Measurements from ENCODE around the gene PAGR1. TPM values are rescaled to one million over a fixed set of nuclear protein-coding genes. Genes with fewer than 3 reads are reported as not detected.

The PAGR1 gene
- total RNA-seq, 1 donor from 2014 or later, result 26.4 TPM

GRCh38 chr16:29821643-29822115 lies 5.7 kb downstream of the PAGR1 start:
- Mint-ChIP-seq H3K27ac (peak overlapping the region; percentile 37), H3K4me1 (ENCODE audit: low read depth) (peaks cover 24% of the 10 kb centered on the region), H3K4me3 (ENCODE audit: low read depth) (no peak overlapping the region), H3K36me3 (ENCODE audit: insufficient read depth) (peaks cover 15% of the 10 kb centered on the region), H3K27me3 (no peaks in the 10 kb centered on the region), H3K9me3 (ENCODE audit: low read depth) (no peaks in the 10 kb centered on the region)
- TF ChIP-seq CTCF (IDR thresholded peaks at IDR 0.05; ENCODE audit: unreplicated experiment), result no peak
- no peak for DNase-seq (ENCODE audit: low spot score, unreplicated experiment)

GRCh38 chr16:29824589-29825144 lies 8.7 kb downstream of the PAGR1 start:
- Mint-ChIP-seq H3K9me3 (ENCODE audit: low read depth) (no peaks in the 10 kb centered on the region), H3K36me3 (ENCODE audit: insufficient read depth) (peaks cover 1% of the 10 kb centered on the region)

GRCh38 chr16:29825145-29826044 lies 9.4 kb downstream of the PAGR1 start:
- no peak overlapping the region for H3K4me3 Mint-ChIP-seq (ENCODE audit: low read depth)
- no peak for DNase-seq (ENCODE audit: low spot score, unreplicated experiment)
- peaks cover 14% of the 10 kb centered on the region for H3K4me1 Mint-ChIP-seq (ENCODE audit: low read depth)
- TF ChIP-seq CTCF (IDR thresholded peaks at IDR 0.05; ENCODE audit: unreplicated experiment), result no peak
- H3K9me3 Mint-ChIP-seq (ENCODE audit: low read depth), result no peaks in the 10 kb centered on the region
- H3K36me3 Mint-ChIP-seq (ENCODE audit: insufficient read depth), result no peaks in the 10 kb centered on the region
- H3K27me3 Mint-ChIP-seq, result no peaks in the 10 kb centered on the region
- H3K27ac Mint-ChIP-seq, result peak overlapping the region; percentile 30

More at GRCh38 chr16:29824589-29825144, 8.7 kb downstream of the PAGR1 start:
- Mint-ChIP-seq H3K27ac (no peak overlapping the region), H3K27me3 (no peaks in the 10 kb centered on the region), H3K4me1 (ENCODE audit: low read depth) (peaks cover 15% of the 10 kb centered on the region), H3K4me3 (ENCODE audit: low read depth) (no peak overlapping the region)
- TF ChIP-seq CTCF (IDR thresholded peaks at IDR 0.05; ENCODE audit: unreplicated experiment), result no peak
- DNase-seq (ENCODE audit: low spot score, unreplicated experiment), result no peak

GRCh38 chr16:29826342-29826695 lies 10.4 kb downstream of the PAGR1 start:
- Mint-ChIP-seq H3K36me3 (ENCODE audit: insufficient read depth) (no peaks in the 10 kb centered on the region), H3K4me3 (ENCODE audit: low read depth) (no peak overlapping the region), H3K27me3 (no peaks in the 10 kb centered on the region), H3K9me3 (ENCODE audit: low read depth) (no peaks in the 10 kb centered on the region), H3K4me1 (ENCODE audit: low read depth) (peaks cover 8% of the 10 kb centered on the region), H3K27ac (no peak overlapping the region)
- DNase-seq (ENCODE audit: low spot score, unreplicated experiment), result no peak
- TF ChIP-seq CTCF (IDR thresholded peaks at IDR 0.05; ENCODE audit: unreplicated experiment), result no peak

- H3K4me3 Mint-ChIP-seq (ENCODE audit: low read depth), result no peak overlapping the region
- no peak for TF ChIP-seq CTCF (IDR thresholded peaks at IDR 0.05; ENCODE audit: unreplicated experiment)
- H3K27me3 Mint-ChIP-seq, result no peaks in the 10 kb centered on the region
- H3K9me3 Mint-ChIP-seq (ENCODE audit: low read depth), result no peaks in the 10 kb centered on the region
- H3K27ac Mint-ChIP-seq, result no peak overlapping the region
- no peak for DNase-seq (ENCODE audit: low spot score, unreplicated experiment)
- H3K4me1 Mint-ChIP-seq (ENCODE audit: low read depth), result peaks cover 6% of the 10 kb centered on the region
- H3K36me3 Mint-ChIP-seq (ENCODE audit: insufficient read depth), result no peaks in the 10 kb centered on the region
Observed at GRCh38 chr16:29830774-29831173, 14.8 kb downstream of the PAGR1 start.
